ENCODE measurements around the gene MARCHF9.

The MARCHF9 gene

DNA sequence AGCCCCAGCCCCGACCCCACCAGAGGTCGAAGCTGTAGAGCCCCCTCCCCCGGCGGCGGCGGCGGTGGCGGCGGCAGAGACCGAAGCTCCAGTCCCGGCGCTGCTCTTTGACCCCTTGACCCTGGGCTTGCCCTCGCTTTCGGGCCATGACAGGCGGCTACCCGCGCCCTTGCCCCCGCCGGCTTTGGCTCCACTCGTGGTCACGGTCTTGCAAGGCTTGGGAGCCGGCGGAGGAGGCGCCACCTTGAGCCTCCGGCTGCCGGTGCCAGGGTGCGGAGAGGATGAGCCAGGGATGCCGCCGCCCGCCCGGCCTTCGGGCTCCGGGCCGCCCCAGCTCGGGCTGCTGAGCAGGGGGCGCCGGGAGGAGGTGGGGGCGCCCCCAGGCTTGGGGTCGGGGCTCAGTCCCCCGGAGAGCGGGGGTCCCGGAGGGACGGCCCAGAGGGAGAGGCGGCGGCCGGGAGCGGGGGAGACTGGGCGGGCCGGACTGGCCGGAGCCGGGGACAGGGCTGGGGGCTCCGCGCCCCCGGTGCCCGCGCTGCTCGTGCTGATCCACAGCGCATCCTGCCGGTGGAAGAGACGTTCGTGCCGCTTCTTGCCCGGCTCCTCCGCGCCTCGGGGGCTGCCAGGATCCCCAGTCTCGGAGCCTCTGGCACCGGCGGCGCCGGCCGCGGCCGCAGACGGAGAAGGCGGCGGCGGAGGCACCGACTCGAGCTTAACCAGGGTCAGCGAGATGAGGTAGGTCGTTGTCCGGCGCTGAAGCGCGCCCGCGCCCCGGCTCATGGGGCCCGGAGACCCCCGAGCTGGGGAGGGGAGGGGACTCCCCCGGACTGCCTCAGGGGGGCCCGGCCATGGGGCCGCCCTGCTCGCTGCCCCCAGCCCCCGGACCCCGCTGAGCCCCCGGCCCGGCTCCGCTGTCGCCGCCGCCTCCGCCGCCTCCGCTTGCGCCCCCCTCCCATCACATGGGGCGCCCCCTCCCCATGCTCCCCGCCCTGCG, 17.1 kb upstream of the MARCHF9 start:
- DNase-seq, result no peak

DNA sequence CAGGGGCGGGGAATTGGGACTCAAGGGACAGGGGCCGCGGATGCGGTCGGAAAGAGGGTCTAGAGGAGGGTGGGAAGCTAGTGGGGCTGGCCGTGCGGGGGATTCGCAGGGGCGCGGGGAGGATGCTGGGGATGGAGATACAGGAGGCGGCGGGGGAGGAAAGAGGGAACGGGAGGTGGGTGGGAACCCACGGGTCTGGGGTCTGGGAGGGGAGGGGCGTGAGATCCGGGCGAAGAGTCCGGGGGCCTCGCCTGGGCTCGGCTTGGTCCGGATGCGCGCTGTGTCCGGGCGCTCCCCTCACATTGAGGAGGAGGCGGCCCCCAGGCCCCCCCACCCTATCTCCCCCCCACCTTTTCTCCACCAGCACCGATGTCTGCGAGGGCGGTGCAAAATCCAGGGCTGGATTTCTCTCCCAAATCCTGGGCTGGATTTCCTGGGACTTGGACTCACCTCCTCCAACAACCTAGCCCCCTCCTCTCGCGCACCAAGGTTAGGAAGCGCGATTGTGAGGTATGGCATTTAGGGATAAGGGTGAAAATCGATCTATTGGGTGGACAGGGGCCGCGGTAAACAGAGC, 16.2 kb upstream of the MARCHF9 start, which contains the start of gene AGAP2:
Gene AGAP2, minus strand, starts transcription at position 82 of the 577 bp plus-strand sequence. CDS start 496 bp downstream, outside the sequence.
- peak; percentile 29 to 65 for DNase-seq

DNA sequence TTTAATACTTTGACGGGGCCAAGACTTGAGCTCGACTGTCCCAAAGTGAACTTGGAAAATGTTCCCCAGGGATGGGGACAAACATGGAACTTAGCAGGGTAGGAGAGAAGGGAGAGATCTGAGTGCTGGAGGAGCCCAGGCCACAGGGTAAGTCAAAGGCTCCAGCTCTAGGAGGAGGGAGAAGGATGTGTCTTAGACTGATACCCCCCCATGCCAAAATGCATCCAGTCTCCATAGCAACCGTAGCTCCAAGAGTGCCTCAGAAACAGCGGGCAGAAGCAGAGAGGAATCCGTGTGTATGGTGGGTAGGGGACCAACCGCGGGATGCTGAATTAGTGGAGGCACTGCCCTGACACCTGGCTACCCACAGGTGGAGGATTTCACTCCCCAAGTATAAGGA, 15.5 kb upstream of the MARCHF9 start:
- DNase-seq, result no peak

DNA sequence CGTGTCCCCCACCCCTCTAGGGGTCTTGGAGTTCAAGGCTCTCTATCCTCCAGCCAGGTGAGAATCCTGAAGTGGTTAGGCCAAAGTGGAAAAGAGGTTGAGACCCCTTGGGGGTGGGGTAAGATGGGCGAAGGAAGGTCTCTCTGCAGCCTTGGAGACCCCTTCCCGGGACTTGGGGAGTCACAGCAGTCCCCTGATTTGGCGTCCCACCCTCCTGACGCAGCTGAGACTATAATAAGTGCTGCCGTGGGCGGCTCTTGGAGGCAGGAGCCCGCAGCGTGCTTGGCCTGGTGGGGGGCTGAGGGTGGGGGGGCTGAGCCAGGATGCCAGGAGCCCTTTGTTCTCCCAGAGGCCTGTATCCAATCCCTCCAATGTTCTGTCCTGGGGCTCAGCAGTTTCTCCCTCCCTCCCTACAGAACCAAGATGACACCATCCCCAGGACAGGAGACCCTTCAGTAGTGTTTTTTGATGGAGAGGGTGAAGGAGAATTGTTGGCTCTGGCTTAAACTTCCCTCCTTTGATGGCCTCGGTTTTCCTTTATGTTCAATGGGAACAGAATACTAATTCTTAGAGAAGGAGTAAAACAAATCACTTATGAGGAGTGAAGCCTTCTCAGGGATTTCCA, 14.9 kb upstream of the MARCHF9 start:
- no peak for DNase-seq

- DNase-seq, result no peak
Measured at GRCh38 chr12:57740656-57741412, 14.1 kb upstream of the MARCHF9 start.

DNA sequence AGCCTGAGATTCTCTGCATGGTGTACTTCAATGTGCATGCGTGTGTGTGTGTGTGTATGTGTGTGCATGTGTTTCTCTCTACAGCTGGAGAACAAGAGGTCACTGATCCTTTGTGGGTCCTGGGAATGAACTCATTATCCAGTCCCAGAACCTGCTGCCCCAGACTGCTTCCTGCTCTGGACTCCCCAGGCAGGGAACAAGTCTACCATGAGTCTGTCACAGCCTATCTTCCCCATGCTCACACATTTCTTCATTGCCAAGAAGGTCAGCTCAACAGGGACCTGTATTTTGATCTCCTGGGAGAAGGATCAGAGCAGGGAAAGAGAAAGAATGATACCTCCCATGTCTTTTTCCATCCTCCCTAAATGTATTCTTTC, 13.5 kb upstream of the MARCHF9 start:
- no peak for DNase-seq

DNA sequence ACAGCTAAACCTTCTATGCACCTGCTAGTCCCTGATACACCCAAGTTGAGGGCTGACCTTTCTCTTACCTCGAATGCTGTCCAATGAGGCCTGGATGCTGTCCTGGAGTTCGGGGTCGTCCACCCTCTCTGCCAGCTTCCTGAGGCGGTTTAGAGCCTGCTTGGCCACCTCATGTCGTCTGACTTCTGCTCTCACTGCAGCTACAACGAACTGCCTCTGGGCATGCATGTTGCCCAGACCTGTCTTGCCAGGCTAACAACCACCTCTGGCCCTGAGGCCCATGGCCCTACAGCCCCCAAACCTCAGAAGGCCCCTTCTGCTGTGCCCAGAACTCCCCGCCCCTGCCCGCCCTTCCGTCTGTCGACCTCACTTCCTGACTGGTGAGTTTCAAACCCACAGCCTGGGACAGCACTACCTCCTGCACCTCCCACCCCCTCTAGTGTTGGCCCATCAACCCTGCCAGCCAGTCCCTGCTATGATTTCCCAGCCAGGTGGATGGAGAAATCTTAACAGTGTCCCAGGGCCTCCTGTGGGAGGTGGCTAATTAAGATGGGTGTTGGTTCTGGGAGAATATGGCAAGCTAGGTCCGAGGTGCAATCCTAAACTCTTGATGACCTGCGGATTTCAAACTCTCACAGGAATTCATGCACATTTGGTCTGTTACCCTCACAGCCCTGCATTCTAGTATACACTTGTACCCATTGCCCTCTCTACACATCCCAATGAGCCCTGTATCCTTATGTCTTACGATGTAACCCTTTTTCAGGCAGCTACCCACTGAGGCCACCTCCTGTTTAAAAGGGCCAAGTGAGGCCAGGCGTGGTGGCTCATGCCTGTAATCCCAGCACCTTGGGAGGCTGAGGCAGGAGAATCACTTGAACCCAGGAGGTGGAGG, 12.8 kb upstream of the MARCHF9 start:
- DNase-seq, result no peak

- no peak for DNase-seq
Measured at GRCh38 chr12:57743769-57744168, 11.1 kb upstream of the MARCHF9 start.

- no peak for DNase-seq
Measured at GRCh38 chr12:57744194-57744776, 10.6 kb upstream of the MARCHF9 start.

GRCh38 chr12:57744777-57745484, 10.0 kb upstream of the MARCHF9 start, which contains the start of gene TSPAN31:
Gene TSPAN31, plus strand, starts transcription at chr12:57745039. Its CDS starts 116 bp downstream, at chr12:57745155.
- DNase-seq, result peak; percentile 94 to 97

DNA sequence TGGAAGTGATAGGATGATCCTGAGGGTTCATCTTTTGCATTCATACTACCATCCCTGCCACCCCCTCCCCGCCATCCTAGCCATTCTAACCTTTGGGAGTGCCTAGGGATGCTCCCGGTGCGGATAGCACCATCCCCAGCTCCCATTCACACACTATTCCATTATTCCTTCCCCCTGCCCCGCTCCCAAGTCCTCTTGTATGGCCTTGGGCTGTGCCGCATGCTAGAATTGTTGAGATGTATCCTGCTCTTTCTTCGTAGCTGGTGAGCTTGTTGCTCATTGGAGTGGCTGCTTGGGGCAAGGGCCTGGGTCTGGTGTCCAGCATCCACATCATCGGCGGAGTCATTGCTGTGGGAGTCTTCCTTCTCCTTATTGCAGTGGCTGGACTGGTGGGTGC, 9.4 kb upstream of the MARCHF9 start:
- no peak for DNase-seq

DNA sequence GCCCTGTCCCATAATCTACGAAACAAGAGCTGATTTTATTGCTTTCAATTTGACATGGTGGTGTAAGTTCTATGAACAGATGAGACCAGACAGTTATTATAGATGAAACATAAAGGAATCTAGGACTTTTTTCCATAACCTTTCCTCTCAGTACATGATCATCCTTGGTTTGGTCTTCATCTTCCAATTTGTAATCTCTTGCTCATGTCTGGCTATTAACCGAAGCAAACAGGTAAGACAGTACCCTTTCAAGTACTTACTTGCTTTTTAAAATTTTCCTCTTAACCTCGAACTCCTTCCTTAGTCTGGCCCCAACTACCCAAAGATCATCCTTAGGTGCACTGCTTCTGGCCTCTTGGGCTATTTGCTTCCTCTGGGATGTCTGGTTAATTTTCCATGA, 8.9 kb upstream of the MARCHF9 start:
- DNase-seq, result no peak

GRCh38 chr12:57749061-57749460, 5.8 kb upstream of the MARCHF9 start:
- no peak for DNase-seq

GRCh38 chr12:57750561-57751431, 4.1 kb upstream of the MARCHF9 start:
- DNase-seq, result no peak

GRCh38 chr12:57751432-57751787, 3.5 kb upstream of the MARCHF9 start:
- DNase-seq, result no peak

GRCh38 chr12:57751788-57752667, 2.9 kb upstream of the MARCHF9 start, which contains the start of gene CDK4:
Gene CDK4, minus strand, starts transcription at chr12:57752310. Its CDS starts 593 bp downstream, at chr12:57751717.
- DNase-seq, result peak; percentile 99 to 100

GRCh38 chr12:57752668-57753000, 2.3 kb upstream of the MARCHF9 start:
- no peak for DNase-seq

DNA sequence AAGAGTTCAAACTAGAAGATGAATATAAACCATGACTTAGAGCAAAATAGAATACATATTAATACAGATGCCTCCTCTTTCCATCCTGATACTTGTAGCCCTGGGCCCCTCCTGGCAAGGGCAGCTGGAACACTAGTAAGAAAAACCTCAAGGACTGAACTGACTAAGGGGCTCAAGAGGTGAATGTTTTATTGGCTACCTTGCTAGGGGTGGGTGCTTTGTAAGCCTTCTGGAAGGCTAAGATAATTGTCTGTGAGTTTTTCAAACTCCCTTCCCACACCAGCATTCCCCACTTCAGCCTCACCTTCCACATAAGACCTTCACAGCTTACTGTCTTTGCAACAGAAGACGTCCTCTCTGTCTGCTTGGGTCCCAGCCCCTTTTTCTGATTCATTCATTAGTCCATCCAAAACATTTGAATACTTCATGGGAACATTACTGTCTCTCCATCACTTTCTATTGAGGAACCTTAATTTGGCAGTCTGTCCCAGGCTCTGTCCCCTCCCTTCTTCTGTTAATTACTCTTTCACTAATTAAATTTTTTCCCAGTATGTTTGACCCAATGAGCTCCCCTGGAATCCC, 1.1 kb upstream of the MARCHF9 start:
- DNase-seq, result no peak

- DNase-seq, result no peak
Measured at GRCh38 chr12:57755194-57755453, 221 bp downstream of the MARCHF9 start.

Measured in cerebellar nuclear complex (tissue), 1 donor.